ENCODE measurements around the gene STK33.

Gene STK33

GRCh38 chr11:8381871-8382396 lies 212.1 kb downstream of the STK33 start:
- H3K9ac ChIP-seq = no peak overlapping the region
- H3K27ac ChIP-seq = no peak overlapping the region

DNA sequence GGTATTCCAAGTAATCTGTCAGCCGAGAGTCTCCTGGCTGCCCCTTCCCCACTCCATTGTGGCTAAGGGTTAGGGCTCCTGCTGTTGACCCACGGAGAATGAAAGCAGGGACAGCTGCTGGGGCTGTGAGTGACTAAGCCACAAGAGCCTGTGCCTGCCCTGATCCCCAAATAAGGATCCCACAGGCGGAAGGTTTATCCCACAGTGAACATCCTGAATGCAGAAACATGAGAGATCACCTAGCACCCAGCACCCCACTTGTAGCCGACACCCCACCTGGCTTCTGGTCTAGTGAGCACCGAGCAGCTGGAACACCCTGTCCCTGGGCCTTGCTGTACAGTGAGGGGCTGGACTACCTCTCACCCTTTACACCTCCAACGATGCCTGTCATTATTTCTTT lies 212.7 kb downstream of the STK33 start:
- no peak for TF ChIP-seq Cebpa-rat (IDR thresholded peaks at IDR 0.05)
- H3K27me3 ChIP-seq = no peaks in the 10 kb centered on the region

More at GRCh38 chr11:8381871-8382396, 212.1 kb downstream of the STK33 start:
- no peaks in the 10 kb centered on the region for H3K27me3 ChIP-seq
- no peaks in the 10 kb centered on the region for H4K20me1 ChIP-seq
- TF ChIP-seq Cebpa-rat (IDR thresholded peaks at IDR 0.05) = no peak
- no peak overlapping the region for H3K4me3 ChIP-seq
- H3K36me3 ChIP-seq = no peaks in the 10 kb centered on the region
- H3K4me2 ChIP-seq = no peak overlapping the region
- no peaks in the 10 kb centered on the region for H3K9me3 ChIP-seq
- no peaks in the 10 kb centered on the region for H3K4me1 ChIP-seq

DNA sequence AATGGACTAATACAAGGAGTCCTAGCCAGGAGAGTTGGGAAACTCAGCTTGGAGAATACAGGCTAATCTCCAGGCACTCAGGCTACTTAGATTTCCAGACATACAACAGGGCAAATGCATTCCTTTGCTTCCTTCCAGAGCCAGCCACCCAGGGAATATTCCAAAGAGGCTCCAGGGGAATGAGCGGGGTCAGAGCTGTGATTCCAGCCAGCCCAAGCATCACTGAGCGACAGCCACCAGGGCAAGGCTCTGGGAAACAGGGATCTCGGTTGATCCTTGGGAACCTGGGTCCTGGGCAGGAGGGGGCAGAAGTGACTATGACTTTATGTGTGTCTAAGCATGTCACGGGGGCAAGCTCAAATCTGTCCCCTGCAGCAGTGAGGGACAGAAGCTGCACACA lies 218.1 kb downstream of the STK33 start:
- Histone ChIP-seq H3K27me3 (no peaks in the 10 kb centered on the region), H3K9me3 (no peaks in the 10 kb centered on the region), H3K9ac (no peak overlapping the region), H4K20me1 (no peaks in the 10 kb centered on the region), H3K27ac (no peak overlapping the region), H3K4me1 (no peaks in the 10 kb centered on the region), H3K36me3 (no peaks in the 10 kb centered on the region), H3K4me3 (no peak overlapping the region), H3K4me2 (no peak overlapping the region)
- no peak for TF ChIP-seq Cebpa-rat (IDR thresholded peaks at IDR 0.05)

More for the DNA sequence above, 212.7 kb downstream of the STK33 start:
- Histone ChIP-seq H3K27ac (no peak overlapping the region), H3K36me3 (no peaks in the 10 kb centered on the region), H4K20me1 (no peaks in the 10 kb centered on the region), H3K4me3 (no peak overlapping the region), H3K9ac (no peak overlapping the region), H3K4me2 (no peak overlapping the region), H3K4me1 (no peaks in the 10 kb centered on the region), H3K9me3 (no peaks in the 10 kb centered on the region)

DNA sequence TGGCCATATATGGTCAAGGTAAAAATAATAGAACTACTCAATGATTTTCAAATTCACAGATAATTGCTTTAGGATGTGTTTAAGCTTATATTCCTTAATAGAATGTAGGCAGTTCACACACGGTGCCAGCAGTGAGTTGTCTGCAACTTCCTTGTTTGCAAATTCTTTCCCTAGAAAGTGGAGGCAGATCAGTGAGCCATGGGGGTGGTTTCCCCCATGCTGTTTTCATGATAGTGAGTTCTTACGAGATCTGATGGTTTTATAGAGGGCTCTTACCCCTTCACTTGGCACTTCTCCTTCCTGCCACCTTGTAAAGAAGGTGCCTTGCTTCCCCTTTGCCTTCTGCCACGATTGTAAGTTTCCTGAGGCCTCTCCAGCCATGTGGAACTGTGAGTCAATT lies 218.6 kb downstream of the STK33 start:
- no peak overlapping the region for H3K4me2 ChIP-seq
- no peak overlapping the region for H3K9ac ChIP-seq
- no peak overlapping the region for H3K4me3 ChIP-seq
- H3K27me3 ChIP-seq = no peaks in the 10 kb centered on the region
- H3K36me3 ChIP-seq = no peaks in the 10 kb centered on the region
- no peaks in the 10 kb centered on the region for H3K4me1 ChIP-seq
- H3K9me3 ChIP-seq = no peaks in the 10 kb centered on the region
- H3K27ac ChIP-seq = no peak overlapping the region
- TF ChIP-seq Cebpa-rat (IDR thresholded peaks at IDR 0.05) = no peak
- H4K20me1 ChIP-seq = no peaks in the 10 kb centered on the region

GRCh38 chr11:8374716-8375115 lies 219.3 kb downstream of the STK33 start:
- Histone ChIP-seq H3K4me1 (no peaks in the 10 kb centered on the region), H3K36me3 (no peaks in the 10 kb centered on the region), H3K4me3 (no peak overlapping the region), H3K9ac (no peak overlapping the region), H3K27ac (no peak overlapping the region), H3K4me2 (no peak overlapping the region), H3K9me3 (no peaks in the 10 kb centered on the region), H4K20me1 (no peaks in the 10 kb centered on the region), H3K27me3 (no peaks in the 10 kb centered on the region)
- TF ChIP-seq Cebpa-rat (IDR thresholded peaks at IDR 0.05) = no peak

DNA sequence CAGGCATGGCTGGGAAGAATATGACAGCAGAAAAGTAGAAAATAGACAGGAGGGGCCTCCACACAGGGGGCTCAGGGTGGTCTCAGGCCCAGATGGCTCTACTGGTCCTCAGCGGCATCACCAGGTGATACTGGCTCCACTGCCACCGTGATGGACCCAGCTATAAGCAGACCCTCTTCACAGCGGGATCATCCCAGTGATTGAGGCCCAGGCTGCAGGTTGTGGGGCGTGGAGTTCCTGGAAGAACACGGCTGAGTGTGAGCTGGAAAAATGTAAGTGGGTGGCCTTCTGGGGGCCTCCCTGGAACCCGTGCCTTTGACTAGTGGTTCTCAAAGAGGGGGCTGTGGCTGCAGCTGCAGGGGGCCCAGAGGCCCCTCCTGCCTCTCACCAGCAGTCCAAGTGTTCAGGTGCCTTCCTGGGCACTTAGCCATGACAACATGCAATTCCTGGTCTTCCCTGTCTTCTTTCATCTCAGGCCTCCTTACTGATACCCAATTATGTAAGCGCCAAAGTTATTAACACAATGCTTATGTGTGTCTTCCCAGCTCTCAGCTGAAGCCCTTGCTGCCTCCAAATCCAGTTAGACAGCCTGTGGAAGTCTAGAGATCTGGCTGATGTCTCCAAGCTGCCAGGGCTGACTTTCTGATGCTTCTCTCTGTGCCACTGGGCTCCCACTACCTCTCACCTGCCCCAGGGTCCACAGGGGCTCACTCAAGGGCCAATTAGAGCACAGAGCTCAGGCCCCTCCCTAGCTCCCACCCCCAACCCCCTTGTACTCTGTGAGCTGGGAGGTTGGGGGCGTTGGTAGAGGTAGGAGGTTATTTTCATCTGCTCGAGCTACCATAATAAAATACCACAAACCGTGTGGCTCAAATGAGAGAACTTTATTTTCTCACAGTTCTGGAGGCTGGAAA lies 220.3 kb downstream of the STK33 start:
- H3K4me2 ChIP-seq = no peak overlapping the region
- no peaks in the 10 kb centered on the region for H3K27me3 ChIP-seq
- H3K9ac ChIP-seq = no peak overlapping the region
- H3K9me3 ChIP-seq = no peaks in the 10 kb centered on the region
- no peak overlapping the region for H3K4me3 ChIP-seq
- H3K27ac ChIP-seq = no peak overlapping the region
- H3K36me3 ChIP-seq = no peaks in the 10 kb centered on the region
- H3K4me1 ChIP-seq = no peaks in the 10 kb centered on the region
- TF ChIP-seq Cebpa-rat (IDR thresholded peaks at IDR 0.05) = no peak
- H4K20me1 ChIP-seq = no peaks in the 10 kb centered on the region

DNA sequence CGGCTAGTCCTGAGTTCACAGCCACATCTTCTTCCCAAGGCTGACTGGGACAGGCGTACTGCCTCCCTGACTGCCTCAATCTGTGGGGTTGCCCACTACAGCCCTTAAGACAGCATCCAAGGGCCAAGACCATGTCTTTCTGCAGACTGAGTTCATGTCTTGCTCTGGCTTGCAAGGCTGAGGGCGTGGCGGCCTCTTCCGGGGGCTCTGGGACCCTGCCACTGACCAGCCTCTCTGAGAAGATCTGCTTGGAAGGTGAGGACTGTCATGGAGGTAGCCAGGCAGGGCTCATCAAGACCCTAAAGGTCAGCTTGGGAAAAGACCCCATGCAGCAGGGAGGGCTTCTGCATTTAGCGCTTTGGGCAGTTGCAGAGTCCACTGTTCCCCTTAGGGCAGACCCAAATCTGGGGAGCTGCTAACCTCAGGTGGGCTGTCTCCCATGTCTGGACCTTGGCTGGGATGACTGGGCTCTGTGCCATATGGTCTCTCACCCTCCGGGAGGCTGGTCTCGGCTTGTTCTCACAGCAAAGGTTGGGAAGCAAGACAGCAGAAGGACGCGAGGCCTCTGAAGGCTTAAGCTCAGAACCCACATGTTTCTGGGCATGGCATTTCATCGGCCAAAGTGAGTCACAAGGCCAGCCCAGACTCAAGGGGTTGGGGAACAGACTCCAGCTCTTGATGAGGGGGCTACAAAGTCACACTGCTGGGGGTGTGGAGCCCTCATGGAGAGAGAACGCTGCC lies 221.2 kb downstream of the STK33 start:
- no peak overlapping the region for H3K4me3 ChIP-seq
- no peaks in the 10 kb centered on the region for H3K36me3 ChIP-seq
- H3K27ac ChIP-seq = no peak overlapping the region
- no peak for TF ChIP-seq Cebpa-rat (IDR thresholded peaks at IDR 0.05)
- no peak overlapping the region for H3K4me2 ChIP-seq
- no peak overlapping the region for H3K9ac ChIP-seq
- H3K4me1 ChIP-seq = no peaks in the 10 kb centered on the region
- no peaks in the 10 kb centered on the region for H3K27me3 ChIP-seq
- H3K9me3 ChIP-seq = no peaks in the 10 kb centered on the region
- H4K20me1 ChIP-seq = no peaks in the 10 kb centered on the region

DNA sequence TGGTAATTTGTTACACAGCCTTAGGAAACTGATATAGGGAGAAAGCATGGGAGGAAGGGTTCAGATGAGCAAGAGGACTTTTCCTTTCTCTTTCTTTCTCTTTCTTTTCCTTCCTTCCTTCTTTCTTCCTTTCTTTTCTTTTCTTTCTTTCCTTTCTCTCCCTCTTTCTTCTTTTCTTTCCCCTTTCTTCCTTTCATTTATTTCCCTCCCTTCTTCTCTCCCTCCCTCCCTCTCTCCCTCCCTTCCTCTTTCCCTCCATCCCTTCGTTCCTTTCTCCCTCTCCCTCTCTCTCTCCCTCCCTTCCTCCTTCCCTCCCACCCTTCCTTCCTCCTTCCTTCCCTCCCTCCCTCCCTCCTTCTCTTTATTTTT lies 222.5 kb downstream of the STK33 start:
- Histone ChIP-seq H3K27ac (no peak overlapping the region), H3K4me1 (no peaks in the 10 kb centered on the region), H3K9me3 (no peaks in the 10 kb centered on the region), H3K9ac (no peak overlapping the region), H3K4me3 (no peak overlapping the region), H3K36me3 (no peaks in the 10 kb centered on the region), H4K20me1 (no peaks in the 10 kb centered on the region), H3K27me3 (no peaks in the 10 kb centered on the region), H3K4me2 (no peak overlapping the region)
- no peak for TF ChIP-seq Cebpa-rat (IDR thresholded peaks at IDR 0.05)

DNA sequence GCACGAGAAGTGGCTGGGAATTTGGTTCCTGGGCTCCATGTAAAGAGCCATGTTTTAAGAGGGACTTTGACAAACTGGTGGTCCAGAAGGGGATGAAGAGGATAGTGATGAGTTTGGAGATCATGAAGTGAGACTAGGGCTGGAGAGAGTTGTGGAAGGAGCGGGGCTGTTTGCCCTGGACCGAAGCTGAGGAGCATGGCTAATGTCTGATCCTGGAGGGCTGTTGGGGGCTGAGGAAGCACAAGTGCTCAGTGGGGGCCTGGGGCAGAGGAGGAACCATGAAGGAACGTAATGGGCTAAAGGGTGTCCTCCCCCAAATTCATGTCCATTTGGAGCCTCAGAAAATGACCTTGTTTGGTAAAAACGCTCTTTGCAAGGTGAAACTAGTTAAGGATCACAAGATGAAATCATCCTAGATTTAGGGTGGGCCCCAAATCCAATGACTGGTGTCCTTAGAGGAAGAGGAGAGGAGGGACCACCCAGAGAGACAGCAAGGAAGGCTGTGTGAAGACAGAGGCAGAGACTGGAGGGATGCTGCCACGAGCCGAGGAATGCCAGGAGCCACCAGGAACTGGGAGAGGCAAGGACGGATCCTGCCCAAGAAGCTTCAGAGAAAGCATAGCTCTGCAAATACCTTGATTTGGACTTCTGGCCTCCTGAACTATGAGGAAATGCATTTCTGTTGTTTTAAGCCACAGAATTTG lies 223.1 kb downstream of the STK33 start:
- no peaks in the 10 kb centered on the region for H3K4me1 ChIP-seq
- TF ChIP-seq Cebpa-rat (IDR thresholded peaks at IDR 0.05) = no peak
- no peak overlapping the region for H3K27ac ChIP-seq
- no peak overlapping the region for H3K9ac ChIP-seq
- no peaks in the 10 kb centered on the region for H4K20me1 ChIP-seq
- no peaks in the 10 kb centered on the region for H3K36me3 ChIP-seq
- H3K4me3 ChIP-seq = no peak overlapping the region
- no peaks in the 10 kb centered on the region for H3K27me3 ChIP-seq
- H3K4me2 ChIP-seq = no peak overlapping the region
- H3K9me3 ChIP-seq = no peaks in the 10 kb centered on the region
